ENCODE measurements around the gene FRYL.

- TF ChIP-seq, protein P1, sequence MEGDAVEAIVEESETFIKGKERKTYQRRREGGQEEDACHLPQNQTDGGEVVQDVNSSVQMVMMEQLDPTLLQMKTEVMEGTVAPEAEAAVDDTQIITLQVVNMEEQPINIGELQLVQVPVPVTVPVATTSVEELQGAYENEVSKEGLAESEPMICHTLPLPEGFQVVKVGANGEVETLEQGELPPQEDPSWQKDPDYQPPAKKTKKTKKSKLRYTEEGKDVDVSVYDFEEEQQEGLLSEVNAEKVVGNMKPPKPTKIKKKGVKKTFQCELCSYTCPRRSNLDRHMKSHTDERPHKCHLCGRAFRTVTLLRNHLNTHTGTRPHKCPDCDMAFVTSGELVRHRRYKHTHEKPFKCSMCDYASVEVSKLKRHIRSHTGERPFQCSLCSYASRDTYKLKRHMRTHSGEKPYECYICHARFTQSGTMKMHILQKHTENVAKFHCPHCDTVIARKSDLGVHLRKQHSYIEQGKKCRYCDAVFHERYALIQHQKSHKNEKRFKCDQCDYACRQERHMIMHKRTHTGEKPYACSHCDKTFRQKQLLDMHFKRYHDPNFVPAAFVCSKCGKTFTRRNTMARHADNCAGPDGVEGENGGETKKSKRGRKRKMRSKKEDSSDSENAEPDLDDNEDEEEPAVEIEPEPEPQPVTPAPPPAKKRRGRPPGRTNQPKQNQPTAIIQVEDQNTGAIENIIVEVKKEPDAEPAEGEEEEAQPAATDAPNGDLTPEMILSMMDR (IDR thresholded peaks at IDR 0.05) = no peak
- TF ChIP-seq POLR2A (IDR thresholded peaks at IDR 0.05) = no peak
Measured at GRCh38 chr4:48664938-48665337, 115.1 kb downstream of the FRYL start.

Data from lower leg skin (tissue), 3 donors.